CD4-positive, alpha-beta T cell treated with Interleukin-15 for 4 hours (primary cell): ENCODE measurements around the gene TARBP1.
A peak's percentile ranks its signal among the peaks of the same experiment; 100 is the strongest.
"Not testable (repeated sequence)": the region's sequence is repeated elsewhere in the genome, so short reads cannot be mapped to it uniquely, and the experiment has no call there.

Experiments
- DNase-seq: peaks from one replicate; pipeline ENCODE4 v3.0.0-alpha.2; 2020; ENCODE audit warnings: low spot score

TARBP1 gene

GRCh38 chr1:234478481-234479309, at the start of gene TARBP1:
Gene TARBP1, minus strand, starts transcription at chr1:234479179. Its CDS starts 76 bp downstream, at chr1:234479103.
- peak; percentile 67 for DNase-seq

- DNase-seq = no peak
Measured at GRCh38 chr1:234528074-234528865, 49.3 kb upstream of the TARBP1 start.

GRCh38 chr1:234527346-234527745, 48.4 kb upstream of the TARBP1 start:
- DNase-seq = no peak

GRCh38 chr1:234526922-234527321, 47.9 kb upstream of the TARBP1 start:
- no peak for DNase-seq

GRCh38 chr1:234525099-234525799, 46.3 kb upstream of the TARBP1 start:
- DNase-seq = no peak

- DNase-seq = no peak
Measured at GRCh38 chr1:234521836-234522235, 42.9 kb upstream of the TARBP1 start.

- no peak for DNase-seq
Measured at GRCh38 chr1:234520908-234521817, 42.2 kb upstream of the TARBP1 start.

GRCh38 chr1:234519506-234519905, 40.5 kb upstream of the TARBP1 start:
- DNase-seq = no peak

- no peak for DNase-seq
Measured at GRCh38 chr1:234518876-234519275, 39.9 kb upstream of the TARBP1 start.

- DNase-seq = not testable (repeated sequence)
Measured at GRCh38 chr1:234518086-234518485, 39.1 kb upstream of the TARBP1 start.

GRCh38 chr1:234517110-234517802, 38.3 kb upstream of the TARBP1 start:
- DNase-seq = no peak

- DNase-seq = no peak
Measured at GRCh38 chr1:234515821-234516241, 36.9 kb upstream of the TARBP1 start.

- no peak for DNase-seq
Measured at GRCh38 chr1:234515411-234515810, 36.4 kb upstream of the TARBP1 start.

GRCh38 chr1:234512451-234512861, 33.5 kb upstream of the TARBP1 start:
- no peak for DNase-seq

- DNase-seq = no peak
Measured at GRCh38 chr1:234509457-234510328, 30.7 kb upstream of the TARBP1 start.

- no peak for DNase-seq
Measured at GRCh38 chr1:234507626-234508387, 28.8 kb upstream of the TARBP1 start.

- no peak for DNase-seq
Measured at GRCh38 chr1:234507089-234507488, 28.1 kb upstream of the TARBP1 start.

- no peak for DNase-seq
Measured at GRCh38 chr1:234505769-234506102, 26.8 kb upstream of the TARBP1 start.
